ENCODE measurements around the gene CCR3.

The CCR3 gene

GRCh38 chr3:46243560-46243959 lies 1.3 kb downstream of the CCR3 start:
- no peak for TF ChIP-seq CTCF (IDR thresholded peaks at IDR 0.05; ENCODE audit: low read depth, low read length, missing control alignments)
- in situ Hi-C loops (cut with HindIII; ENCODE audit: low sequenced_read_pairs): no loop called here
- no peak for DNase-seq (ENCODE audit: low read depth)
- no peak overlapping the region for H3K4me3 ChIP-seq (ENCODE audit: low read depth, low read length)

GRCh38 chr3:46245146-46245545 lies 2.9 kb downstream of the CCR3 start:
- no peak for TF ChIP-seq CTCF (IDR thresholded peaks at IDR 0.05; ENCODE audit: low read depth, low read length, missing control alignments)
- H3K4me3 ChIP-seq (ENCODE audit: low read depth, low read length): no peak overlapping the region
- no peak for DNase-seq (ENCODE audit: low read depth)
- in situ Hi-C loops (cut with HindIII; ENCODE audit: low sequenced_read_pairs): no loop called here

- in situ Hi-C loops (cut with HindIII; ENCODE audit: low sequenced_read_pairs): no loop called here
- DNase-seq (ENCODE audit: low read depth): no peak
- no peak overlapping the region for H3K4me3 ChIP-seq (ENCODE audit: low read depth, low read length)
- no peak for TF ChIP-seq CTCF (IDR thresholded peaks at IDR 0.05; ENCODE audit: low read depth, low read length, missing control alignments)
Measured at GRCh38 chr3:46252980-46253379, 10.7 kb downstream of the CCR3 start.

GRCh38 chr3:46258525-46258924 lies 16.3 kb downstream of the CCR3 start:
- no peak for TF ChIP-seq CTCF (IDR thresholded peaks at IDR 0.05; ENCODE audit: low read depth, low read length, missing control alignments)
- no peak for DNase-seq (ENCODE audit: low read depth)
- in situ Hi-C loops (cut with HindIII; ENCODE audit: low sequenced_read_pairs): no loop called here

GRCh38 chr3:46261926-46262594 lies 19.8 kb downstream of the CCR3 start:
- H3K4me3 ChIP-seq (ENCODE audit: low read depth, low read length): no peak overlapping the region
- no peak for DNase-seq (ENCODE audit: low read depth)
- in situ Hi-C loops (cut with HindIII; ENCODE audit: low sequenced_read_pairs): no loop called here
- no peak for TF ChIP-seq CTCF (IDR thresholded peaks at IDR 0.05; ENCODE audit: low read depth, low read length, missing control alignments)

More at GRCh38 chr3:46258525-46258924, 16.3 kb downstream of the CCR3 start:
- no peak overlapping the region for H3K4me3 ChIP-seq (ENCODE audit: low read depth, low read length)

- no peak overlapping the region for H3K4me3 ChIP-seq (ENCODE audit: low read depth, low read length)
- in situ Hi-C loops (cut with HindIII; ENCODE audit: low sequenced_read_pairs): no loop called here
- no peak for DNase-seq (ENCODE audit: low read depth)
- no peak for TF ChIP-seq CTCF (IDR thresholded peaks at IDR 0.05; ENCODE audit: low read depth, low read length, missing control alignments)
Measured at GRCh38 chr3:46264002-46264401, 21.7 kb downstream of the CCR3 start.

Measured in astrocyte of the cerebellum (primary cell).